Endothelial cell of umbilical vein (primary cell): ENCODE results near the gene MAGI3. TPM values are rescaled to one million over a fixed set of nuclear protein-coding genes. Genes with fewer than 3 reads are reported as not detected.

Experiments used
- BruUV-seq: library from RNA; stranded (reverse); fragments of 400-500 nt; replicated peaks from 2 replicates; lab custom pipeline; 2021; lab: Mats Ljungman, UMichigan
- CTCF ChIA-PET: fragments of 300-600, 350-600 bp; sonication (Branson Sonifier 250); formaldehyde crosslinking; loops from one replicate; lab custom pipeline; 2021; ENCODE audit warnings: antibody characterized with exemption, inconsistent platforms; lab: Charles Lee
- POLR2A ChIA-PET: fragments of 300-600, 350-600 bp; sonication (Branson Sonifier 250); formaldehyde crosslinking; loops from one replicate; lab custom pipeline; 2021; ENCODE audit warnings: antibody characterized with exemption, inconsistent platforms; lab: Charles Lee
- DNase-seq: peaks from one replicate; pipeline ENCODE4 v3.0.0-alpha.2; 2011; ENCODE audit warnings: low read depth, low spot score
- FAIRE-seq: peaks from 2 replicates; lab custom pipeline; 2011; peaks lifted over from hg19 to GRCh38; lab: Jason Lieb, UNC
- H2AFZ ChIP-seq: 2 replicates; pipeline ENCODE4 v1.6.0; 2012; ENCODE audit warnings: low read depth, low read length, control low read depth, inconsistent platforms
- H3K27ac ChIP-seq: 2 replicates; pipeline ENCODE4 v1.5.1; 2011; ENCODE audit warnings: low read depth, mild to moderate bottlenecking, control low read depth, low read length, moderate library complexity; ENCODE audit not compliant: insufficient read depth
- H3K27me3 ChIP-seq, 2 experiments: 2 replicates each; pipeline versions ENCODE4 v1.6.0 to v1.6.1; 2011; ENCODE audit warnings: low read length in 2 of 2, mixed read lengths in 1 of 2; ENCODE audit not compliant: control insufficient read depth in 2 of 2, insufficient read depth in 2 of 2
- H3K36me3 ChIP-seq, 2 experiments: 2 replicates in 1 of 2; 3 replicates in 1 of 2; pipeline ENCODE4 v1.5.1; 2011; ENCODE audit warnings: low read length in 2 of 2, mild to moderate bottlenecking in 1 of 2, moderate library complexity in 1 of 2; ENCODE audit not compliant: control insufficient read depth in 2 of 2, insufficient read depth in 2 of 2; ENCODE audit errors: extremely low read depth in 1 of 2
- H3K4me1 ChIP-seq: 3 replicates; pipeline ENCODE4 v1.5.1; 2011; ENCODE audit warnings: mild to moderate bottlenecking, low read length; ENCODE audit not compliant: control insufficient read depth, insufficient read depth; ENCODE audit errors: extremely low read depth
- H3K4me2 ChIP-seq: 2 replicates; pipeline ENCODE4 v1.6.1; 2011; ENCODE audit warnings: low read length, control low read depth, mixed read lengths; ENCODE audit not compliant: insufficient read depth
- H3K4me3 ChIP-seq, 3 experiments: fragments of 200-600 bp in 1 of 3; sonication (generic), shearing (Covaris generic) in 1 of 3; replicated peaks in 1 of 3; 2 replicates each; pipeline ENCODE4 v1.5.1; 2011 to 2016; ENCODE audit warnings: control low read depth in 3 of 3, low read length in 3 of 3, mild to moderate bottlenecking in 2 of 3, inconsistent platforms in 1 of 3, low read depth in 1 of 3, moderate library complexity in 1 of 3; ENCODE audit not compliant: insufficient read depth in 1 of 3
- H3K79me2 ChIP-seq: 2 replicates; pipeline ENCODE4 v1.6.0; 2012; ENCODE audit warnings: low read length, inconsistent platforms; ENCODE audit not compliant: control insufficient read depth, insufficient read depth
- H3K9ac ChIP-seq: replicated peaks from 2 replicates; pipeline ENCODE3; 2011; ENCODE audit warnings: low read length, control low read depth; ENCODE audit not compliant: insufficient read depth; ENCODE audit errors: extremely low read depth
- H3K9me1 ChIP-seq: replicated peaks from 3 replicates; pipeline ENCODE4 v1.6.0; 2011; ENCODE audit warnings: mild to moderate bottlenecking, low read length; ENCODE audit not compliant: control insufficient read depth, insufficient read depth; ENCODE audit errors: extremely low read depth
- H3K9me3 ChIP-seq: replicated peaks from 2 replicates; pipeline ENCODE4 v1.5.1; 2012; ENCODE audit warnings: low read length, inconsistent platforms; ENCODE audit not compliant: control insufficient read depth, insufficient read depth
- H4K20me1 ChIP-seq: replicated peaks from 2 replicates; pipeline ENCODE3; 2011; ENCODE audit warnings: mild to moderate bottlenecking, low read length; ENCODE audit not compliant: control insufficient read depth, insufficient read depth; ENCODE audit errors: extremely low read depth
- CTCF ChIP-seq, 2 donors: IDR thresholded peaks; 1 replicate in 1 of 2; 2 replicates in 1 of 2; pipeline ENCODE4 v1.5.1; 2011; ENCODE audit warnings: low read length in 2 of 2, mild to moderate bottlenecking in 2 of 2, moderate library complexity in 2 of 2, control low read depth in 1 of 2, inconsistent platforms in 1 of 2, low read depth in 1 of 2; ENCODE audit not compliant: insufficient read depth in 1 of 2; ENCODE audit errors: extremely low read depth in 1 of 2
- FOS ChIP-seq: IDR thresholded peaks from 2 replicates; pipeline ENCODE4 v1.6.1; 2011; ENCODE audit warnings: mild to moderate bottlenecking, low read length, moderate library complexity, borderline replicate concordance; ENCODE audit not compliant: insufficient read depth
- GATA2 ChIP-seq: IDR thresholded peaks from 2 replicates; pipeline ENCODE4 v1.7.0; 2011; ENCODE audit warnings: low read depth, mild to moderate bottlenecking, moderate library complexity, mixed read lengths, low read length; ENCODE audit not compliant: insufficient read length, insufficient read depth
- JUN ChIP-seq: IDR thresholded peaks from 2 replicates; pipeline ENCODE4 v1.6.1; 2011; ENCODE audit warnings: borderline replicate concordance, low read depth; ENCODE audit not compliant: insufficient read length, insufficient read depth
- MYC ChIP-seq: IDR thresholded peaks from one replicate; pipeline ENCODE4 v1.6.1; 2011; ENCODE audit warnings: mild to moderate bottlenecking, low read depth, low read length
- dilution Hi-C: fragments of 300-500 bp; cut with MboI; formaldehyde crosslinking; loops from one replicate; pipeline ENCODE4 v1.15.0; 2019; ENCODE audit warnings: low sequenced_read_pairs; ENCODE audit not compliant: extremely low pct_ligation_motif_present
- intact Hi-C: fragments of 100-400 bp; cut with micrococcal nuclease; formaldehyde crosslinking; loops from one replicate; pipeline ENCODE4 v1.10.0; 2022
- polyA plus RNA-seq, 4 experiments: library from polyadenylated mRNA; depleted of rRNA in 3 of 4; stranded (reverse) in 3 of 4; unstranded in 1 of 4; fragments of >200 nt; gene quantifications; 2 replicates each; pipeline versions ENCODE4 v1.2.1 to v1.2.3, GENCODE V29; 2011 to 2012; ENCODE audit warnings: missing spikeins in 1 of 4
- total RNA-seq: library from RNA; stranded (reverse); gene quantifications from 2 replicates; pipeline ENCODE4 v1.2.3, GENCODE V29; 2021

Gene MAGI3
- total and polyA plus RNA-seq, 2 donors (not counting 3 experiments of a cell fraction or from before 2014, with no cell fraction given) = 2.8 to 16.1 TPM

- no peak overlapping the region for H2AFZ ChIP-seq
- no peak overlapping the region for H3K27ac ChIP-seq
- H3K4me3 ChIP-seq = no peak overlapping the region
- intact Hi-C loops = loop anchor here (5.0 kb wide), 2 partner anchors 265 to 1365 kb away; partner anchors contain the start of gene CSDE1
- no peaks in the 10 kb centered on the region for H3K27me3 ChIP-seq
- no peak overlapping the region for H3K9ac ChIP-seq
- peaks cover 14% of the 10 kb centered on the region for H3K4me1 ChIP-seq
- no TSS peak for BruUV-seq
- H4K20me1 ChIP-seq = no peaks in the 10 kb centered on the region
- peaks cover 19% of the 10 kb centered on the region for H3K79me2 ChIP-seq
- DNase-seq (no peak), FAIRE-seq (no peak)
- peak overlapping the region; percentile 66 for H3K4me2 ChIP-seq
- dilution Hi-C loops = no loop called here
- TF ChIP-seq JUN = no peak
- TF ChIP-seq FOS = no peak
- TF ChIP-seq GATA2 = no peak
- no peak for TF ChIP-seq MYC
- no peaks in the 10 kb centered on the region for H3K9me3 ChIP-seq
- no peaks in the 10 kb centered on the region for H3K36me3 ChIP-seq
- no peaks in the 10 kb centered on the region for H3K9me1 ChIP-seq
- POLR2A ChIA-PET = no interaction called here
- CTCF ChIA-PET = interaction anchor here (0.7 to 1.6 kb wide), 5 partner anchors 13 to 586 kb away, joined by 3 to 10 read pairs (median 3); partner anchors contain the start of gene OLFML3
These were observed 2.3 kb downstream of the MAGI3 start for GRCh38 chr1:113392541-113393128.

GRCh38 chr1:113394043-113394862 lies 3.9 kb downstream of the MAGI3 start:
- no peaks in the 10 kb centered on the region for H3K9me3 ChIP-seq
- intact Hi-C loops (loop anchor here (5.0 kb wide), 2 partner anchors 263 to 1363 kb away; partner anchors contain the start of gene CSDE1), dilution Hi-C loops (no loop called here)
- FAIRE-seq (no peak), DNase-seq (no peak)
- H3K27ac ChIP-seq = no peak overlapping the region
- no peak for TF ChIP-seq FOS
- no peak for TF ChIP-seq CTCF (IDR thresholded peaks at IDR 0.05; ENCODE audit: extremely low read depth in 1 of 2, insufficient read depth in 1 of 2, low read depth in 1 of 2, low read length in 2 of 2)
- no peaks in the 10 kb centered on the region for H3K9me1 ChIP-seq
- no peak overlapping the region for H2AFZ ChIP-seq
- peaks cover 32% of the 10 kb centered on the region for H3K79me2 ChIP-seq
- no peak overlapping the region for H3K4me3 ChIP-seq
- H3K9ac ChIP-seq = no peak overlapping the region
- POLR2A ChIA-PET = interaction anchor here (0.6 kb wide), 1 partner anchor 42 kb away, joined by 4 read pairs; no protein-coding TSS in a partner anchor
- no peak overlapping the region for H3K4me2 ChIP-seq
- no TSS peak for BruUV-seq
- no peaks in the 10 kb centered on the region for H3K27me3 ChIP-seq
- CTCF ChIA-PET = interaction anchor here (1.6 kb wide), 1 partner anchor 12 kb away, joined by 4 read pairs; no protein-coding TSS in a partner anchor
- peaks cover 13% of the 10 kb centered on the region for H3K4me1 ChIP-seq
- H3K36me3 ChIP-seq = no peaks in the 10 kb centered on the region
- peaks cover 2% of the 10 kb centered on the region for H4K20me1 ChIP-seq
